Measurements from ENCODE around the gene REXO1. TPM values are rescaled to one million over a fixed set of nuclear protein-coding genes. Genes with fewer than 3 reads are reported as not detected.
"Not testable (repeated sequence)": the region's sequence is repeated elsewhere in the genome, so short reads cannot be mapped to it uniquely, and the experiment has no call there.

REXO1 gene
- total and polyA plus RNA-seq, 9 of the 15 experiments (the other 6 are each of a cell fraction or from before 2014, with no cell fraction given): 0.04 to 63.3 (median 15.8) TPM

DNA sequence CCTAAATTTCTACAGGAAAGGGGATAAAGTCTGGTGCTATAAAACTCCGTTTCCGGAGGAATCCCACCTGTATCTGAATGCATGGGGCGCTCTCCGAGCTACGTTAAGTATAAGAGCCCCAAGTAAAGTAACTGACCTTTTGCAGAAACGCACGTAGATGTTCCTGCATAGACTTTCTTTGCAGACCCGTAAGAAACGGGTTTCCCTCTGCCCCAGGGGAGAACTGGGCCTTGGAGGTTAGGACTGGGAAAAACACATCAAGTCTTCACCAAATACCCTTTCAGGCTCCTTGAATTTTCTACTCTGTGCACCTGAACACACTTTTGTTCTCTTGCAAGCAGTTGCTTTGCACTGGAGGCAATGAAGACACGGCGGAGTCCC is 27.0 kb upstream of the REXO1 start:
- H3K9me1 ChIP-seq (ENCODE audit: control insufficient read depth, insufficient read depth, low read length); H2AFZ ChIP-seq (ENCODE audit: low read depth, low read length); H3K9me3 ChIP-seq (replicated peaks; ENCODE audit: control insufficient read depth, insufficient read depth, low read depth, low read length); BruUV-seq (replicated peaks); intact Hi-C loops (cut with micrococcal nuclease); in situ Hi-C loops (cut with MboI); H4K20me1 ChIP-seq (replicated peaks; ENCODE audit: control insufficient read depth, insufficient read depth, low read length); H3K27me3 ChIP-seq (ENCODE audit: control insufficient read depth in 2 of 2, insufficient read depth in 2 of 2, low read length in 2 of 2): not testable (repeated sequence)
- ATAC-seq (peak; percentile 0; the same call in 1 of the 3 replicates), DNase-seq (ENCODE audit: extremely low read depth in 1 of 4, low spot score in 3 of 4) (peak in 1 of 4 experiments; percentile 37), FAIRE-seq (peak; percentile 76)
- TF ChIP-seq ZSCAN29 (IDR thresholded peaks at IDR 0.05) (peak; percentile 36; the same call in 1 of the 2 replicates), CBFA2T2 (conservative IDR thresholded peaks at IDR 0.05) (0 out of 2 replicates have a peak, but pooled peaks have one; percentile 5)
- 2% methylated on average over 11 of the region's 11 CpGs for WGBS (ENCODE audit: insufficient coverage, low coverage, missing lambda C conversion rate)
- H3K27ac ChIP-seq (ENCODE audit: extremely low read depth, low read depth, low read length): peak overlapping the region; percentile 94
- H3K9ac ChIP-seq (ENCODE audit: insufficient read depth in 1 of 2, low read depth in 2 of 2, low read length in 2 of 2): peak overlapping the region; percentile 95 to 99
- peaks cover 37 to 54% of the 10 kb centered on the region in 2 experiments for H3K4me1 ChIP-seq (replicated peaks in 1 of 2; ENCODE audit: control insufficient read depth in 2 of 2, insufficient read depth in 2 of 2, low read length in 2 of 2)
- ChIA-PET POLR2A (interaction anchor here (0.6 to 2.3 kb wide), 7 partner anchors 8 to 174 kb away, joined by 3 to 24 read pairs (median 4); no protein-coding TSS in a partner anchor), CTCF (ENCODE audit: low intra/inter-chr PET ratio) (interaction anchor here (0.6 kb wide), 1 partner anchor 54 kb away, joined by 5 read pairs; no protein-coding TSS in a partner anchor)
- H3K36me3 ChIP-seq (ENCODE audit: control insufficient read depth, insufficient read depth, low read length): peaks cover 35% of the 10 kb centered on the region; the same call in 2 of the 3 replicates
- peak overlapping the region; percentile 100 for H3K4me3 ChIP-seq
- peak overlapping the region; percentile 97 for H3K4me2 ChIP-seq (ENCODE audit: insufficient read depth, low read length)
- H3K79me2 ChIP-seq (ENCODE audit: control insufficient read depth, insufficient read depth, low read length): peaks cover 62% of the 10 kb centered on the region

GRCh38 chr19:1874554-1875185 is 26.4 kb upstream of the REXO1 start:
- FAIRE-seq (peak; percentile 69), ATAC-seq (peak; percentile 3; the same call in 1 of the 3 replicates), DNase-seq (ENCODE audit: extremely low read depth in 1 of 4, low spot score in 3 of 4) (peak in 1 of 4 experiments; percentile 61)
- ChIA-PET CTCF (ENCODE audit: low intra/inter-chr PET ratio) (interaction anchor here (0.6 kb wide), 1 partner anchor 55 kb away, joined by 5 read pairs; no protein-coding TSS in a partner anchor), POLR2A (interaction anchor here (0.6 to 2.3 kb wide), 8 partner anchors 9 to 175 kb away, joined by 3 to 24 read pairs (median 4); no protein-coding TSS in a partner anchor)
- Histone ChIP-seq H3K9ac (ENCODE audit: insufficient read depth in 1 of 2, low read depth in 2 of 2, low read length in 2 of 2) (peak overlapping the region; percentile 95 to 99; a peak in 3 of 4 replicates), H3K9me1 (ENCODE audit: control insufficient read depth, insufficient read depth, low read length) (no peaks in the 10 kb centered on the region), H4K20me1 (replicated peaks; ENCODE audit: control insufficient read depth, insufficient read depth, low read length) (peaks cover 5% of the 10 kb centered on the region; the same call in 1 of the 2 replicates), H3K4me3 (peak overlapping the region; percentile 100), H2AFZ (ENCODE audit: low read depth, low read length) (no peak overlapping the region), H3K36me3 (ENCODE audit: control insufficient read depth, insufficient read depth, low read length) (peaks cover 37% of the 10 kb centered on the region; the same call in 2 of the 3 replicates), H3K9me3 (replicated peaks; ENCODE audit: control insufficient read depth, insufficient read depth, low read depth, low read length) (no peaks in the 10 kb centered on the region), H3K79me2 (ENCODE audit: control insufficient read depth, insufficient read depth, low read length) (peaks cover 63% of the 10 kb centered on the region), H3K27ac (ENCODE audit: extremely low read depth, low read depth, low read length) (peak overlapping the region; percentile 94), H3K4me2 (ENCODE audit: insufficient read depth, low read length) (peak overlapping the region; percentile 97), H3K27me3 (ENCODE audit: control insufficient read depth in 2 of 2, insufficient read depth in 2 of 2, low read length in 2 of 2) (no peaks in the 10 kb centered on the region), H3K4me1 (replicated peaks in 1 of 2; ENCODE audit: control insufficient read depth in 2 of 2, insufficient read depth in 2 of 2, low read length in 2 of 2) (peaks cover 37 to 50% of the 10 kb centered on the region in 2 experiments)
- under 1% methylated on average over 16 of the region's 16 CpGs for WGBS (ENCODE audit: insufficient coverage, low coverage, missing lambda C conversion rate)
- in situ Hi-C loops (cut with MboI) (no loop called here), intact Hi-C loops (cut with micrococcal nuclease) (no loop called here)
- no TSS peak for BruUV-seq (replicated peaks)
- no peak for TF ChIP-seq PBX2 (CRISPR knock-in tag; IDR thresholded peaks at IDR 0.05; ENCODE audit: low read depth)
- TF ChIP-seq PBX2 (tag; conservative IDR thresholded peaks at IDR 0.05; ENCODE audit: low read depth): peak; percentile 44; the same call in 1 of the 2 replicates
- TF ChIP-seq, protein P1, sequence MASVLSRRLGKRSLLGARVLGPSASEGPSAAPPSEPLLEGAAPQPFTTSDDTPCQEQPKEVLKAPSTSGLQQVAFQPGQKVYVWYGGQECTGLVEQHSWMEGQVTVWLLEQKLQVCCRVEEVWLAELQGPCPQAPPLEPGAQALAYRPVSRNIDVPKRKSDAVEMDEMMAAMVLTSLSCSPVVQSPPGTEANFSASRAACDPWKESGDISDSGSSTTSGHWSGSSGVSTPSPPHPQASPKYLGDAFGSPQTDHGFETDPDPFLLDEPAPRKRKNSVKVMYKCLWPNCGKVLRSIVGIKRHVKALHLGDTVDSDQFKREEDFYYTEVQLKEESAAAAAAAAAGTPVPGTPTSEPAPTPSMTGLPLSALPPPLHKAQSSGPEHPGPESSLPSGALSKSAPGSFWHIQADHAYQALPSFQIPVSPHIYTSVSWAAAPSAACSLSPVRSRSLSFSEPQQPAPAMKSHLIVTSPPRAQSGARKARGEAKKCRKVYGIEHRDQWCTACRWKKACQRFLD (CRISPR knock-in tag; IDR thresholded peaks at IDR 0.05): 0 out of 2 replicates have a peak, but pooled peaks have one; percentile 25
- TF ChIP-seq, protein P2, sequence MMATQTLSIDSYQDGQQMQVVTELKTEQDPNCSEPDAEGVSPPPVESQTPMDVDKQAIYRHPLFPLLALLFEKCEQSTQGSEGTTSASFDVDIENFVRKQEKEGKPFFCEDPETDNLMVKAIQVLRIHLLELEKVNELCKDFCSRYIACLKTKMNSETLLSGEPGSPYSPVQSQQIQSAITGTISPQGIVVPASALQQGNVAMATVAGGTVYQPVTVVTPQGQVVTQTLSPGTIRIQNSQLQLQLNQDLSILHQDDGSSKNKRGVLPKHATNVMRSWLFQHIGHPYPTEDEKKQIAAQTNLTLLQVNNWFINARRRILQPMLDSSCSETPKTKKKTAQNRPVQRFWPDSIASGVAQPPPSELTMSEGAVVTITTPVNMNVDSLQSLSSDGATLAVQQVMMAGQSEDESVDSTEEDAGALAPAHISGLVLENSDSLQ (IDR thresholded peaks at IDR 0.05): peak; percentile 22; the same call in 1 of the 2 replicates
- no peak for TF ChIP-seq SREBF1 (IDR thresholded peaks at IDR 0.05; ENCODE audit: borderline replicate concordance, low read depth, low read length)
- no peak for TF ChIP-seq DIDO1 (tag; IDR thresholded peaks at IDR 0.05; ENCODE audit: low read depth)

Measured in K562 (cell line).